ENCODE measurements around the gene MAP1B. TPM values are rescaled to one million over a fixed set of nuclear protein-coding genes. Genes with fewer than 3 reads are reported as not detected.
"Not testable (repeated sequence)": the region's sequence is repeated elsewhere in the genome, so short reads cannot be mapped to it uniquely, and the experiment has no call there.

MAP1B gene
- total and polyA plus RNA-seq, 10 donors: 0.68 to 17.3 (median 9.8) TPM

DNA sequence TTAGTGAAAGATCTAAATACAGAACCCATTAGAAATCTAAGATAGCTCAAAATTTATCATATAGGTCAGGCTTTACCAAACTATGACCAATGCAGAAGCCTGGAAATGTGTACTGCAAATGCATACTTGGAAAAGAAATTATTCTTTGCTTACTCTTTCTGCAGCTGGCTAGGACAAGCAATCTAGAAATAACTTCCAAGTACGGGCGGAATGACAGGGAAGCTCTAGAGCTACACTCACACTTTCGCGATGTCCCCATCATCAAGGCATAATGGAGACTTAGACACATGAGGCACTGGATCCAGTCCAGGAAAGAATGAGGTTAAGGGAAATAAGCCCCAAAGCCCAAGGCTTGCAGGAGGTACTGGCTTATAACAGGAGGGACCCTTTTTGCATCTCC, 22.4 kb upstream of the MAP1B start:
- TF ChIP-seq POLR2AphosphoS5 (IDR thresholded peaks at IDR 0.05) (no peak), POLR2A (IDR thresholded peaks at IDR 0.05) (no peak)
- TF ChIP-seq, protein P1, sequence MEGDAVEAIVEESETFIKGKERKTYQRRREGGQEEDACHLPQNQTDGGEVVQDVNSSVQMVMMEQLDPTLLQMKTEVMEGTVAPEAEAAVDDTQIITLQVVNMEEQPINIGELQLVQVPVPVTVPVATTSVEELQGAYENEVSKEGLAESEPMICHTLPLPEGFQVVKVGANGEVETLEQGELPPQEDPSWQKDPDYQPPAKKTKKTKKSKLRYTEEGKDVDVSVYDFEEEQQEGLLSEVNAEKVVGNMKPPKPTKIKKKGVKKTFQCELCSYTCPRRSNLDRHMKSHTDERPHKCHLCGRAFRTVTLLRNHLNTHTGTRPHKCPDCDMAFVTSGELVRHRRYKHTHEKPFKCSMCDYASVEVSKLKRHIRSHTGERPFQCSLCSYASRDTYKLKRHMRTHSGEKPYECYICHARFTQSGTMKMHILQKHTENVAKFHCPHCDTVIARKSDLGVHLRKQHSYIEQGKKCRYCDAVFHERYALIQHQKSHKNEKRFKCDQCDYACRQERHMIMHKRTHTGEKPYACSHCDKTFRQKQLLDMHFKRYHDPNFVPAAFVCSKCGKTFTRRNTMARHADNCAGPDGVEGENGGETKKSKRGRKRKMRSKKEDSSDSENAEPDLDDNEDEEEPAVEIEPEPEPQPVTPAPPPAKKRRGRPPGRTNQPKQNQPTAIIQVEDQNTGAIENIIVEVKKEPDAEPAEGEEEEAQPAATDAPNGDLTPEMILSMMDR (IDR thresholded peaks at IDR 0.05 in 8 of 11, conservative IDR thresholded peaks at IDR 0.05 in 3 of 11): no peak
- Histone ChIP-seq H3K36me3 (no peaks in the 10 kb centered on the region), H3K27ac (no peak overlapping the region), H3K9me3 (no peaks in the 10 kb centered on the region), H3K4me3 (no peak overlapping the region), H3K4me1 (no peaks in the 10 kb centered on the region), H3K27me3 (replicated peaks in 1 of 7) (peaks cover 0 to 70% (median 0%) of the 10 kb centered on the region in 7 donors)
- WGBS, 5 donors: 89 to 97% (median 94%) methylated on average over 4 of the region's 4 CpGs
- DNase-seq: no peak
- intact Hi-C loops (cut with DNase I; ENCODE audit: low total_unique reads): no loop called here

DNA sequence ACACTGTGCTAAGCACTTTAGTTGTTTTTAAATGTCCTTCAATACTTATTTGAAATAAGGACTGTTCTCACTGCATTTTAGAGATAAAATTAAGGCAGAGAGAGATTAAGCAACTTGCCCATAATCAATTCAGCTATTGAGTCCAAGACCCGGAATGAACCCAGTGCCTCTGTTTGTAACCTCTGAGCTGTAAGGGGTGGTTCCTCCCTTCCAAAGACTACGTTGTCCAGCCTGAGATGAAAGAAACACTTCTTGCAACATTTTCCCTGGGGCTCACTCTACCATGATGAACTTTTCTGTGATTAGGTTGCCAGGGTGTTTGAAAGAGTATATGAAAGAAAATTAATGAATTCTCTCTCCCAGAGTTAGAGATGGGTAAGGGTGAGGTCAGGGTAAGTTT, 22.0 kb upstream of the MAP1B start:
- no peak overlapping the region for H3K4me3 ChIP-seq
- no peak for DNase-seq
- TF ChIP-seq POLR2A (IDR thresholded peaks at IDR 0.05) (no peak), POLR2AphosphoS5 (IDR thresholded peaks at IDR 0.05) (no peak)
- TF ChIP-seq, protein P1 (IDR thresholded peaks at IDR 0.05 in 8 of 11, conservative IDR thresholded peaks at IDR 0.05 in 3 of 11): no peak
- H3K27ac ChIP-seq: no peak overlapping the region
- intact Hi-C loops (cut with DNase I; ENCODE audit: low total_unique reads): no loop called here
- no peaks in the 10 kb centered on the region for H3K36me3 ChIP-seq
- H3K9me3 ChIP-seq: no peaks in the 10 kb centered on the region
- peaks cover 0 to 69% (median 0%) of the 10 kb centered on the region in 7 donors for H3K27me3 ChIP-seq (replicated peaks in 1 of 7)
- H3K4me1 ChIP-seq: no peaks in the 10 kb centered on the region
- 59 to 88% (median 78%) methylated on average over 2 of the region's 2 CpGs for WGBS, 5 donors

DNA sequence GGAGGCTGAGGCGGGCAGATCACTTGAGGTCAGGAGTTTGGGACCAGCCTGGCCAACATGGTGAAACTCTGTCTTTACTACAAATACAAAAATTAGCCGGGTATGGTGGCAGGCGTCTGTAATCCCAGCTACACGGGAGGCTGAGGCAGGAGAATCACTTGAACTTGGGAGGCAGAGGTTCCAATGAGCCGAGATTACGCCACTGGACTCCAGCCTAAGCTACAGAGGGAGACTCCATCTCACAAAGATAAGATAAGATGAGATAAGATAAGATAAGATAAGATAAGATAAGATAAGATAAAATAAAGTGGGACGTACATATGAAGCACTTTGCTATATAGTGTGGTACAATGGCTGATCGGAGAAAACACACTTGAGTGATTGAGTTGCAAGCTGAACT, 17.6 kb upstream of the MAP1B start:
- H3K4me3 ChIP-seq; DNase-seq; intact Hi-C loops (cut with DNase I; ENCODE audit: low total_unique reads); H3K9me3 ChIP-seq; H3K36me3 ChIP-seq; H3K4me1 ChIP-seq; H3K27ac ChIP-seq: not testable (repeated sequence)
- 76 to 92% (median 89%) methylated on average over 8 of the region's 8 CpGs for WGBS, 5 donors
- peaks cover 0 to 49% (median 0%) of the 10 kb centered on the region in 7 donors for H3K27me3 ChIP-seq (replicated peaks in 1 of 7)

DNA sequence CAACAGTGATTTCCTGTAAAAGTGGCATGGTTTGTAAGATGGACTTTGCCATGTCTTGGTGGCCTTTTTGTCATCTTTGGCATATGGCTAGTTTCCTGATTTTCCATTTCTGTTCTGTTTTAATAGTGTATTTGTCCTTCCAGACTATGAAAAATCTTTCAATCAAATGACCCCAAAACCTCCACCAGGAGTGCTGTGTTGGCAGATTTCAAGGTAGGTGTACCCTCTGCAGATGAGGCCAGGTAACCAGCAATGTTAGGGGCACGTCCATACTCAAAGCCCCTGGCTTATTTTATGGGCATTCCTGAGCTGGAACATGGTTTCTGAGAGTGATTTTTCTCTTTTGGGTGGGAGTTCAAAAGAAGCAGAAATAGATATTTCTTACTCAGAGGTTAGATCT, 15.2 kb upstream of the MAP1B start:
- Histone ChIP-seq H3K27me3 (replicated peaks in 1 of 7) (peaks cover 0 to 32% (median 0%) of the 10 kb centered on the region in 7 donors), H3K4me1 (no peaks in the 10 kb centered on the region), H3K4me3 (no peak overlapping the region), H3K9me3 (no peaks in the 10 kb centered on the region), H3K36me3 (no peaks in the 10 kb centered on the region), H3K27ac (no peak overlapping the region)
- TF ChIP-seq, protein P1 (IDR thresholded peaks at IDR 0.05 in 8 of 11, conservative IDR thresholded peaks at IDR 0.05 in 3 of 11): no peak
- TF ChIP-seq POLR2A (IDR thresholded peaks at IDR 0.05): no peak
- no peak for TF ChIP-seq POLR2AphosphoS5 (IDR thresholded peaks at IDR 0.05)
- 55 to 75% (median 65%) methylated on average over 1 of the region's 1 CpG for WGBS, 5 donors
- intact Hi-C loops (cut with DNase I; ENCODE audit: low total_unique reads): no loop called here
- no peak for DNase-seq

DNA sequence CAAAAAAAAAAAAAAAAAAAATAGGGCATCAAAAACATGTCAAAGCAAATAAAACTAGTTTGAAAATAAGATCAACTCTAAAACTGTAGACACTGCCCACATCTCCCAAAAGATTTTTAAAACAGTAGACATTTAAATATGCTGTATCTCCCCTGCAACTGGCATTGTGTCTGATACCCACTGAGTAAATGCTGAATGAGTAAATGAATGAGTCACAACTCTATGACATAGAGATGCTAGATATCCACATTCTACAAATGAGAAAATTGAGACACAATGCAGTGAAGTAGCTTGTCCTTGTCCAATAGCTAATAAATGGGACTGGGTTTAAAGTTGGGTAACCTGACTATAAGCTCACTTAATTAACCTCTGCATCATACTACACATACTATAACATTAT, 14.1 kb upstream of the MAP1B start:
- intact Hi-C loops (cut with DNase I; ENCODE audit: low total_unique reads): no loop called here
- Histone ChIP-seq H3K27me3 (replicated peaks in 1 of 7) (peaks cover 0 to 21% (median 0%) of the 10 kb centered on the region in 7 donors), H3K27ac (no peak overlapping the region), H3K9me3 (no peaks in the 10 kb centered on the region), H3K36me3 (no peaks in the 10 kb centered on the region), H3K4me1 (no peaks in the 10 kb centered on the region), H3K4me3 (no peak overlapping the region)
- TF ChIP-seq POLR2AphosphoS5 (IDR thresholded peaks at IDR 0.05) (no peak), POLR2A (IDR thresholded peaks at IDR 0.05) (no peak)
- TF ChIP-seq, protein P1 (IDR thresholded peaks at IDR 0.05 in 8 of 11, conservative IDR thresholded peaks at IDR 0.05 in 3 of 11): no peak
- DNase-seq: no peak
